ENCODE measurements around the gene GZMM. TPM values are rescaled to one million over a fixed set of nuclear protein-coding genes. Genes with fewer than 3 reads are reported as not detected.
A peak's percentile ranks its signal among the peaks of the same experiment; 100 is the strongest.

The GZMM gene
- total and polyA plus RNA-seq, 4 donors = 0.54 to 2.8 (median 0.75) TPM; not detected in 1

DNA sequence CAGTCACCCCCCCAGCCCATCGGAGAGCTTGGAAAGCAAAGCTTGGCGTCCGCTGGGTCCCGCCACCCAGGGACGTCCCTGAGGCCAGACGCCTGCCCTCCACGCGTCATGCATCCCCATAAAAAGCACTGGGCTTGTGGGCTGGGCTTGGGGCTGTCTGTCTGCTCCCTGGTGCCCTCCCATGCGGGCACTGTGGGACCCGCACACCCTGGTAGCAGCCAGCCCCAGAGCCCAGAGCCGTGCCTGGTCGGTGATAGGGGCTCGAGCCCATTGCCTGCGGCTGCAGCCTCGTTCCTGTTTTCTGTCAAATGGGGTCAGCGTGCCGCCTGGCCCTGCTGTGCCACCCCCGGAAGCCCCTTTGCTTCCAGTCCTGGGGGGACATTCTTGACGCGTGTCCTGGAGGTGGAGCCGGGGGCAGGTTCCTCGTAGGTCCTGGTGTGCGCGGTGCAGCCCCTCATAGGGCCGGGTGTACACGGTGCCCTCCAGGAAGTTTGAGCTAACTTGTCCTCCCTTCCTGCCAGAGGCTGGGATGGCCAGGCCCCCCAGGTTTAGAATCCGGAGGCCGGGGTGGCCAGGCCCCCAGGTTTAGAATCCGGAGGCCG, 4.3 kb upstream of the GZMM start:
- intact Hi-C loops (cut with DNase I) = no loop called here
- Histone ChIP-seq H3K4me3 (ENCODE audit: low read length in 2 of 2) (no peak overlapping the region), H3K9me3 (ENCODE audit: control insufficient read depth, low read length) (no peaks in the 10 kb centered on the region), H3K27ac (ENCODE audit: low read depth in 1 of 2, low read length in 2 of 2) (no peak overlapping the region), H3K27me3 (ENCODE audit: control insufficient read depth in 1 of 2, insufficient read depth in 2 of 2, low read length in 1 of 2) (no peaks in the 10 kb centered on the region), H3K4me1 (ENCODE audit: control insufficient read depth in 1 of 2, insufficient read depth in 2 of 2, low read length in 2 of 2) (no peaks in the 10 kb centered on the region), H3K36me3 (ENCODE audit: control insufficient read depth in 1 of 2, insufficient read depth in 2 of 2, low read length in 1 of 2) (peaks cover 0 to 25% of the 10 kb centered on the region in 2 donors)
- 83 to 87% methylated on average over 30 of the region's 30 CpGs for WGBS, 2 donors
- DNase-seq (no peak), ATAC-seq (ENCODE audit: low FRiP score) (no peak)

DNA sequence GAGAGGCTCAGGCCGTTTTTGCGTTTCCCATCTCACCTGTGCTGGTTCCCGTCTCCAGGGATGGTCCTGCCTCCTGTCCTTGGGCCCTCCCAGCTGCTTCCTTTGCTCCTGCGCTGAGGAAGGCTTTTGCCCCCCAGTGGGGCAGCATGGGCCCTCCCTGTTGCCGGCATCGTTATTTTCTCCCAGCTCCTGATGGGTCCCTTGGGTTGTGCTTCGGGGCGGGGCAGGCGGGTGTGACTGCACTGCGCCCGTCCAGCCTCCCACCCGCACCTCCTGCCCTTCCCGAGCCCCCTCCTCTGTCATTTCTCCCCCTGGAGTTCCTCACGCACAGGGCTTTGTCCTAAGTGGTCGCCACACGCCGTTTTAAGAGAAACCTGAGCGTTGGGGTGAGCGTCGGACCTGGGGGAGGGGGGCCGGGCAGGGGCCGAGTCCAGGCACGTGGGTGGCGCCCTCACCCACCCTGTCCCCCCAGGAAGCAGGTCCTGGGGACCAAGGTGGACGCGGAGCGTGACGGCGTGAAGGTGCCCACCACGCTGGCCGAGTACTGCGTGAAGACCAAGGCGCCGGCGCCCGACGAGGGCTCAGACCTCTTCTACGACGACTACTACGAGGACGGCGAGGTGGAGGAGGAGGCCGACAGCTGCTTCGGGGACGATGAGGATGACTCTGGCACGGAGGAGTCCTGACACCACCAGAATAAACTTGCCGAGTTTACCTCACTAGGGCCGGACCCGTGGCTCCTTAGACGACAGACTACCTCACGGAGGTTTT, 2.8 kb upstream of the GZMM start:
- ATAC-seq (ENCODE audit: low FRiP score) = no peak
- no peaks in the 10 kb centered on the region for H3K27me3 ChIP-seq (ENCODE audit: control insufficient read depth in 1 of 2, insufficient read depth in 2 of 2, low read length in 1 of 2)
- no peak overlapping the region for H3K27ac ChIP-seq (ENCODE audit: low read depth in 1 of 2, low read length in 2 of 2)
- no peak for DNase-seq
- H3K9me3 ChIP-seq (ENCODE audit: control insufficient read depth, low read length) = no peaks in the 10 kb centered on the region
- peaks cover 0 to 25% of the 10 kb centered on the region in 2 donors for H3K36me3 ChIP-seq (ENCODE audit: control insufficient read depth in 1 of 2, insufficient read depth in 2 of 2, low read length in 1 of 2)
- 92% methylated on average over 51 of the region's 51 CpGs for WGBS, 2 donors
- H3K4me1 ChIP-seq (ENCODE audit: control insufficient read depth in 1 of 2, insufficient read depth in 2 of 2, low read length in 2 of 2) = no peaks in the 10 kb centered on the region
- H3K4me3 ChIP-seq (ENCODE audit: low read length in 2 of 2) = no peak overlapping the region
- intact Hi-C loops (cut with DNase I) = no loop called here

DNA sequence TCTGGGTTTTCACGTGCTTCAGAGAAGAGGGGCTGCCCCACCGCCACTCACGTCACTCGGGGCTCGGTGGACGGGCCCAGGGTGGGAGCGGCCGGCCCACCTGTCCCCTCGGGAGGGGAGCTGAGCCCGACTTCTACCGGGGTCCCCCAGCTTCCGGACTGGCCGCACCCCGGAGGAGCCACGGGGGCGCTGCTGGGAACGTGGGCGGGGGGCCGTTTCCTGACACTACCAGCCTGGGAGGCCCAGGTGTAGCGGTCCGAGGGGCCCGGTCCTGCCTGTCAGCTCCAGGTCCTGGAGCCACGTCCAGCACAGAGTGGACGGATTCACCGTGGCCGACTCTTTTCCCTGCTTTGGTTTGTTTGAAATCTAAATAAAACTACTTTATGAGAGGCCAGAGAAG, 2.2 kb upstream of the GZMM start:
- WGBS, 2 donors = 91% methylated on average over 26 of the region's 26 CpGs
- H3K27ac ChIP-seq (ENCODE audit: low read depth in 1 of 2, low read length in 2 of 2) = no peak overlapping the region
- intact Hi-C loops (cut with DNase I) = no loop called here
- H3K4me1 ChIP-seq (ENCODE audit: control insufficient read depth in 1 of 2, insufficient read depth in 2 of 2, low read length in 2 of 2) = no peaks in the 10 kb centered on the region
- no peak for DNase-seq
- H3K36me3 ChIP-seq (ENCODE audit: control insufficient read depth in 1 of 2, insufficient read depth in 2 of 2, low read length in 1 of 2) = peaks cover 0 to 19% of the 10 kb centered on the region in 2 donors
- H3K4me3 ChIP-seq (ENCODE audit: low read length in 2 of 2) = no peak overlapping the region
- H3K9me3 ChIP-seq (ENCODE audit: control insufficient read depth, low read length) = no peaks in the 10 kb centered on the region
- H3K27me3 ChIP-seq (ENCODE audit: control insufficient read depth in 1 of 2, insufficient read depth in 2 of 2, low read length in 1 of 2) = no peaks in the 10 kb centered on the region
- ATAC-seq (ENCODE audit: low FRiP score) = no peak

DNA sequence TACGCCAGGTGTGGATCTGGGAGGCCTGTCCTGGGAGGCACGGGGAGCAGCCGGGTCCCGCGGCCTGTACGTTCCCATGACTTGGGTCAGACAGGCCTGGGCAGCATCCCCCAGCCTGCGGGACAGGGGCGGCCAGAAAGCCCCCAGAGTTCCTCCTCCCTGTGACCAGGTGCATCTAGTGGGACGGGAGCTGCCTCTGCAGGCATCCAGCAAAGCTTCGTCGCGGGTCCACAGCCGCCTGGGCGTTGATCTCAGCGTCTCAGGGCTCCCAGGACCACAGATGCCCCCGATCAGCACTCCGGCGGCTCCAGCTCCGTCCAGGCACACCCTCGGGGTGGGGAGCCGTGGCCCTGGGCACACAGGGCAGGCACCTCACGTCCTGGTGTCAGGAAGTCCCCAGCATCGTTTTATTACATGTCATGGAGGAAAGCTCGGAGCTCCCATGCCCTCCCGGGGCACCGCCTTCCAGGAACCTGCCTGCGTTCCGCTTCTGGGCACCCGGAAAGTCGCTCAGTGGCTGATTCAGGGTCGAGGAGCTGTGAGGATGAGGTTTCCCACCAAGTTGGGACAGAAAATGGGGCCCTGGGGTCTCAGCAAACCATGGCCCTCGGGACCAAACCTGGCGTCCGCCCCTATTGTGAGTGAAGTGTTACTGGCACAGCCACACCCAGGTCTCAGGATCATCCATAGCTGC, 1.5 kb upstream of the GZMM start:
- DNase-seq (peak in 1 of 2 donors; percentile 75), ATAC-seq (ENCODE audit: low FRiP score) (peak; percentile 27)
- Histone ChIP-seq H3K27me3 (ENCODE audit: control insufficient read depth in 1 of 2, insufficient read depth in 2 of 2, low read length in 1 of 2) (no peaks in the 10 kb centered on the region), H3K4me1 (ENCODE audit: control insufficient read depth in 1 of 2, insufficient read depth in 2 of 2, low read length in 2 of 2) (no peaks in the 10 kb centered on the region), H3K9me3 (ENCODE audit: control insufficient read depth, low read length) (no peaks in the 10 kb centered on the region), H3K36me3 (ENCODE audit: control insufficient read depth in 1 of 2, insufficient read depth in 2 of 2, low read length in 1 of 2) (peaks cover 0 to 15% of the 10 kb centered on the region in 2 donors), H3K4me3 (ENCODE audit: low read length in 2 of 2) (no peak overlapping the region), H3K27ac (ENCODE audit: low read depth in 1 of 2, low read length in 2 of 2) (no peak overlapping the region)
- WGBS, 2 donors = 89 to 93% methylated on average over 34 of the region's 34 CpGs
- intact Hi-C loops (cut with DNase I) = no loop called here

DNA sequence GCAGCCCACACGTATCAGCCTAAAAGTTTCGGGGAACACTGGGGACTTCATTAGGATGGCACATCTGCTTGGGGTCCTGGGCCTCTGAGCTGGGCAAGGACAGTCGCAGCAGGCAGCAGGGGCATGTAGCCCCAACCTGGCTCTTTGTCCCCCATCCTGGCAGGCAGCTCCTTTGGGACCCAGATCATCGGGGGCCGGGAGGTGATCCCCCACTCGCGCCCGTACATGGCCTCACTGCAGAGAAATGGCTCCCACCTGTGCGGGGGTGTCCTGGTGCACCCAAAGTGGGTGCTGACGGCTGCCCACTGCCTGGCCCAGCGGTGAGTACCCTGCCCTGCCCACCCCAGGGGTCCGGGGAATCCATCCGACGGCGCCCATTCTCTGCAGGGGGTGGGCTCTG, 3.3 kb downstream of the GZMM start:
- peaks cover 0 to 1% of the 10 kb centered on the region in 2 donors for H3K36me3 ChIP-seq (ENCODE audit: control insufficient read depth in 1 of 2, insufficient read depth in 2 of 2, low read length in 1 of 2)
- intact Hi-C loops (cut with DNase I) = no loop called here
- no peaks in the 10 kb centered on the region for H3K4me1 ChIP-seq (ENCODE audit: control insufficient read depth in 1 of 2, insufficient read depth in 2 of 2, low read length in 2 of 2)
- DNase-seq (no peak), ATAC-seq (ENCODE audit: low FRiP score) (no peak)
- no peaks in the 10 kb centered on the region for H3K9me3 ChIP-seq (ENCODE audit: control insufficient read depth, low read length)
- no peak overlapping the region for H3K4me3 ChIP-seq (ENCODE audit: low read length in 2 of 2)
- H3K27ac ChIP-seq (ENCODE audit: low read depth in 1 of 2, low read length in 2 of 2) = no peak overlapping the region
- H3K27me3 ChIP-seq (ENCODE audit: control insufficient read depth in 1 of 2, insufficient read depth in 2 of 2, low read length in 1 of 2) = no peaks in the 10 kb centered on the region
- 87 to 88% methylated on average over 14 to 15 of the region's 15 CpGs for WGBS, 2 donors

DNA sequence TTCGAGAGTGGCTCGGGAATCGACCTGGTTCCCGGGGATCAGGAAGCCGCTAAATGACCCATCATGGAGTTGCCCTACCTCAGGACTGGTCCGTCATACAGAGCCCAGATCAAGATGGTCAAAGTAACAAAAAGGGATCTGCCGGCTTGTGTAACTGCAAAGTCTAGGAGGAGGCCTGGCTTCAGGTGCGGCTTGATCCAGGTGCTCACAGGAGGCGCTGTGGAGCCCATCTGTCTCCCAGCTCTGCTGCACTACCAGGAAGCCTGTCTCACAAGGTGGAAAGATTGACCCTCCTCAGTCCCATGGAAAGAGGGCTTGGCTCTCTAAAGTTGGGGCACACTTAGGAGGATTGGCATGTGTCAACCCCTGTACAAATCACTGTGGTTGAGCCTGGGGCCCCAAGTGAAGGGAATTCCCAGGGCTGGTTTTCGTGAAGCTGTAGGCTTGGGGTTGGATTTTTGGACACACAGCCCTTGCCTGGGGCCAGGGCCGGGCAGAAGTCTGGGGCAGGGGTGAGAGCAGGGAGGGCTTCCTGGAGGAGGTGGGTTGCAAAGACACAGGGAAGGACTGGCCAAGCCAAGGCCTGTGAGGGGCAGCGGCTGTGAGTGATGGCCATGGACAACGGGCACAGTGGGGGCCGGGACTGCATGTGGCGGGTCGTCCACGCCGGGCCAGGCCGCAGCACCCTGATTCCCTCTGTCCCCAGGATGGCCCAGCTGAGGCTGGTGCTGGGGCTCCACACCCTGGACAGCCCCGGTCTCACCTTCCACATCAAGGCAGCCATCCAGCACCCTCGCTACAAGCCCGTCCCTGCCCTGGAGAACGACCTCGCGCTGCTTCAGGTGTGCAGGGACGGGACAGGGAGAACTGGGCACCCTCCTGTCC, 4.2 kb downstream of the GZMM start:
- Histone ChIP-seq H3K9me3 (ENCODE audit: control insufficient read depth, low read length) (no peaks in the 10 kb centered on the region), H3K4me1 (ENCODE audit: control insufficient read depth in 1 of 2, insufficient read depth in 2 of 2, low read length in 2 of 2) (no peaks in the 10 kb centered on the region), H3K36me3 (ENCODE audit: control insufficient read depth in 1 of 2, insufficient read depth in 2 of 2, low read length in 1 of 2) (no peaks in the 10 kb centered on the region), H3K4me3 (ENCODE audit: low read length in 2 of 2) (no peak overlapping the region), H3K27ac (ENCODE audit: low read depth in 1 of 2, low read length in 2 of 2) (no peak overlapping the region), H3K27me3 (ENCODE audit: control insufficient read depth in 1 of 2, insufficient read depth in 2 of 2, low read length in 1 of 2) (no peaks in the 10 kb centered on the region)
- ATAC-seq (ENCODE audit: low FRiP score) (no peak), DNase-seq (no peak)
- WGBS, 2 donors = 81 to 88% methylated on average over 26 of the region's 26 CpGs
- intact Hi-C loops (cut with DNase I) = no loop called here

DNA sequence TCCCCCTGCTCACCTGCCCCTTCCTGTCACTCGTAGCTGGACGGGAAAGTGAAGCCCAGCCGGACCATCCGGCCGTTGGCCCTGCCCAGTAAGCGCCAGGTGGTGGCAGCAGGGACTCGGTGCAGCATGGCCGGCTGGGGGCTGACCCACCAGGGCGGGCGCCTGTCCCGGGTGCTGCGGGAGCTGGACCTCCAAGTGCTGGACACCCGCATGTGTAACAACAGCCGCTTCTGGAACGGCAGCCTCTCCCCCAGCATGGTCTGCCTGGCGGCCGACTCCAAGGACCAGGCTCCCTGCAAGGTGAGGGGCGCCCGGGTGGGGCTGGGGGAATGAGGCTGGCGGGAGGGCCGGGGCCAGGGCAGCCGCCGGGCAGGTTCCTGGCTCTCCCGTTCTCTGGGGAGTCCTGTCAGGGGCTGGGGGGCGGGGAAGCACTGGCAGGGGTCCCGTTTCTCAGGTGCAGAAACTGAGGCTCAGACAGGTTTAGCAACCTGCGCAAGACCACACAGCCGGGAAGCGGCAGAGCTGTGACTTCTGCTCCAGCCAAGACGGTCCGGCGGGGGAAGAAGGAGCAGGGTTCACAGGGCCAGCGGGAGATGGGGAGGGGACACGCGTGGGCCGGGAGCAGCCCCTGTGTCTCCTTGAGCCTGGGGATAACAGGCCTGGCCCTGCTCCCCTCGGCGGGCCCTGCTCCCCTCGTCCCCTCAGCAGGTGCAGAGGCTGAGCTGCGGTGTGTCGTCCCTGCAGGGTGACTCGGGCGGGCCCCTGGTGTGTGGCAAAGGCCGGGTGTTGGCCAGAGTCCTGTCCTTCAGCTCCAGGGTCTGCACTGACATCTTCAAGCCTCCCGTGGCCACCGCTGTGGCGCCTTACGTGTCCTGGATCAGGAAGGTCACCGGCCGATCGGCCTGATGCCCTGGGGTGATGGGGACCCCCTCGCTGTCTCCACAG, 5.3 kb downstream of the GZMM start:
- 78% methylated on average over 41 to 52 of the region's 52 CpGs for WGBS, 2 donors
- Histone ChIP-seq H3K4me1 (ENCODE audit: control insufficient read depth in 1 of 2, insufficient read depth in 2 of 2, low read length in 2 of 2) (no peaks in the 10 kb centered on the region), H3K4me3 (ENCODE audit: low read length in 2 of 2) (no peak overlapping the region), H3K27me3 (ENCODE audit: control insufficient read depth in 1 of 2, insufficient read depth in 2 of 2, low read length in 1 of 2) (no peaks in the 10 kb centered on the region), H3K9me3 (ENCODE audit: control insufficient read depth, low read length) (no peaks in the 10 kb centered on the region), H3K27ac (ENCODE audit: low read depth in 1 of 2, low read length in 2 of 2) (no peak overlapping the region), H3K36me3 (ENCODE audit: control insufficient read depth in 1 of 2, insufficient read depth in 2 of 2, low read length in 1 of 2) (no peaks in the 10 kb centered on the region)
- DNase-seq (peak in 1 of 2 donors; percentile 74), ATAC-seq (ENCODE audit: low FRiP score) (no peak)
- intact Hi-C loops (cut with DNase I) = no loop called here

Data from aorta (tissue), 5 donors.